Measurements from ENCODE around the gene GPR141.
"Not testable (repeated sequence)": the region's sequence is repeated elsewhere in the genome, so short reads cannot be mapped to it uniquely, and the experiment has no call there.

GPR141 gene

GRCh38 chr7:37686556-37687345, 3.2 kb downstream of the GPR141 start:
- DNase-seq (ENCODE audit: low spot score): no peak

GRCh38 chr7:37690206-37690605, 6.6 kb downstream of the GPR141 start:
- no peak for DNase-seq (ENCODE audit: low spot score)

GRCh38 chr7:37694208-37695094, 10.9 kb downstream of the GPR141 start:
- no peak for DNase-seq (ENCODE audit: low spot score)

GRCh38 chr7:37698276-37698675, 14.7 kb downstream of the GPR141 start:
- no peak for DNase-seq (ENCODE audit: low spot score)

- no peak for DNase-seq (ENCODE audit: low spot score)
These were observed 15.2 kb downstream of the GPR141 start for GRCh38 chr7:37698782-37699181.

- no peak for DNase-seq (ENCODE audit: low spot score)
These were observed 18.2 kb downstream of the GPR141 start for GRCh38 chr7:37701769-37702168.

GRCh38 chr7:37703361-37703760, 19.8 kb downstream of the GPR141 start:
- no peak for DNase-seq (ENCODE audit: low spot score)

- not testable (repeated sequence) for DNase-seq (ENCODE audit: low spot score)
These were observed 20.8 kb downstream of the GPR141 start for GRCh38 chr7:37704328-37704833.

- no peak for DNase-seq (ENCODE audit: low spot score)
These were observed 22.4 kb downstream of the GPR141 start for GRCh38 chr7:37705976-37706375.

GRCh38 chr7:37706804-37707203, 23.2 kb downstream of the GPR141 start:
- no peak for DNase-seq (ENCODE audit: low spot score)

- DNase-seq (ENCODE audit: low spot score): no peak
These were observed 24.4 kb downstream of the GPR141 start for GRCh38 chr7:37707754-37708485.

GRCh38 chr7:37709631-37710509, 26.3 kb downstream of the GPR141 start:
- no peak for DNase-seq (ENCODE audit: low spot score)

GRCh38 chr7:37713613-37714012, 30.0 kb downstream of the GPR141 start:
- DNase-seq (ENCODE audit: low spot score): no peak

- no peak for DNase-seq (ENCODE audit: low spot score)
These were observed 31.0 kb downstream of the GPR141 start for GRCh38 chr7:37714606-37715005.

GRCh38 chr7:37718585-37718984, 35.0 kb downstream of the GPR141 start:
- DNase-seq (ENCODE audit: low spot score): no peak

GRCh38 chr7:37719077-37719476, 35.5 kb downstream of the GPR141 start:
- no peak for DNase-seq (ENCODE audit: low spot score)

GRCh38 chr7:37724732-37725131, 41.2 kb downstream of the GPR141 start:
- DNase-seq (ENCODE audit: low spot score): no peak

GRCh38 chr7:37726016-37726415, 42.5 kb downstream of the GPR141 start:
- DNase-seq (ENCODE audit: low spot score): no peak

GRCh38 chr7:37728747-37729146, 45.2 kb downstream of the GPR141 start:
- no peak for DNase-seq (ENCODE audit: low spot score)

- no peak for DNase-seq (ENCODE audit: low spot score)
These were observed 45.6 kb downstream of the GPR141 start for GRCh38 chr7:37729181-37729580.

GRCh38 chr7:37730501-37730900, 46.9 kb downstream of the GPR141 start:
- no peak for DNase-seq (ENCODE audit: low spot score)
